Omental fat pad (tissue), 4 donors: ENCODE data around the gene TAF11L13. TPM values are rescaled to one million over a fixed set of nuclear protein-coding genes. Genes with fewer than 3 reads are reported as not detected.

Experiments
- ATAC-seq: fragments of 150-250 bp; one replicate; pipeline ENCODE4 v1.9.1; 2016; ENCODE audit warnings: mild to moderate bottlenecking, moderate library complexity; ENCODE audit not compliant: low FRiP score
- DNase-seq: peaks from one replicate; pipeline ENCODE4 v3.0.0-alpha.2; 2019; ENCODE audit warnings: low spot score
- CTCF ChIP-seq, 3 donors: fragments of 450-650 bp; IDR thresholded peaks; one replicate each; pipeline ENCODE4 v1.5.1; 2016 to 2017; ENCODE audit warnings: antibody characterized with exemption in 3 of 3, mild to moderate bottlenecking in 3 of 3, moderate library complexity in 2 of 3
- small RNA-seq: library from RNA; depleted of rRNA; stranded (forward); fragments of <200 nt; gene quantifications from one replicate; pipeline ENCODE3, GENCODE V24; 2016
- total RNA-seq, 4 donors: library from RNA; depleted of rRNA; stranded (reverse); fragments of >200 nt; gene quantifications; one replicate each; pipeline ENCODE4 v1.1.0, GENCODE V29; 2016

TAF11L13 gene
- total RNA-seq, 4 donors from 2014 or later: not detected

GRCh38 chr5:17666726-17667235, 34.9 kb downstream of the TAF11L13 start:
- no peak for ATAC-seq
- TF ChIP-seq CTCF (IDR thresholded peaks at IDR 0.05): no peak
- no peak for DNase-seq

GRCh38 chr5:17670353-17670752, 38.5 kb downstream of the TAF11L13 start:
- ATAC-seq: no peak
- TF ChIP-seq CTCF (IDR thresholded peaks at IDR 0.05): no peak
- no peak for DNase-seq

- no peak for DNase-seq
Observed at GRCh38 chr5:17678751-17679324, 47.0 kb downstream of the TAF11L13 start.

GRCh38 chr5:17679597-17680203, 47.8 kb downstream of the TAF11L13 start:
- TF ChIP-seq CTCF (IDR thresholded peaks at IDR 0.05): no peak
- DNase-seq (no peak), ATAC-seq (no peak)

More at GRCh38 chr5:17678751-17679324, 47.0 kb downstream of the TAF11L13 start:
- TF ChIP-seq CTCF (IDR thresholded peaks at IDR 0.05): no peak
- no peak for ATAC-seq

GRCh38 chr5:17680737-17681136, 48.8 kb downstream of the TAF11L13 start:
- DNase-seq (no peak), ATAC-seq (no peak)
- no peak for TF ChIP-seq CTCF (IDR thresholded peaks at IDR 0.05)

Small RNA genes within 50 kb of the gene (small RNA-seq; reads per million reads assigned to genes)
- gene AC233724.1 (not detected), gene AC233724.12 (not detected), gene AC233724.2 (not detected), gene AC233724.3 (not detected), gene AC233724.4 (not detected), gene AC233724.6 (not detected), gene AC233724.7 (not detected)

Other genes with a start within 250 kb of the TAF11L13 start
- not detected for gene TAF11L2, start 133.9 kb upstream of the TAF11L13 start, total RNA-seq
- not detected for gene TAF11L3, start 113.7 kb upstream of the TAF11L13 start, total RNA-seq
- gene TAF11L4, start 110.3 kb upstream of the TAF11L13 start, total RNA-seq: not detected
- not detected for gene TAF11L5, start 106.9 kb upstream of the TAF11L13 start, total RNA-seq
- gene TAF11L6, start 103.4 kb upstream of the TAF11L13 start, total RNA-seq: not detected
- not detected for gene TAF11L7, start 46.3 kb upstream of the TAF11L13 start, total RNA-seq
- not detected for gene TAF11L8, start 41.1 kb upstream of the TAF11L13 start, total RNA-seq
- gene TAF11L9, start 37.7 kb upstream of the TAF11L13 start, total RNA-seq: not detected
- not detected for gene TAF11L10, start 34.3 kb upstream of the TAF11L13 start, total RNA-seq
- gene TAF11L11, start 27.9 kb upstream of the TAF11L13 start, total RNA-seq: not detected
- gene TAF11L12, start 21.7 kb upstream of the TAF11L13 start, total RNA-seq: not detected
- gene TAF11L14, start 2.4 kb downstream of the TAF11L13 start, total RNA-seq: not detected